GM12891 (cell line): Measurements from ENCODE around the gene SNTG2.

ENCODE experiments used
- PAX5 ChIP-seq: IDR thresholded peaks from 2 replicates; pipeline ENCODE4 v1.6.1; 2011; ENCODE audit warnings: low read length, moderate library complexity, mild to moderate bottlenecking; ENCODE audit not compliant: insufficient read depth, severe bottlenecking
- POLR2A ChIP-seq: IDR thresholded peaks from 2 replicates; pipeline ENCODE4 v1.6.1; 2011; ENCODE audit warnings: low read depth, low read length, control low read depth
- POLR2AphosphoS5 ChIP-seq: IDR thresholded peaks from 2 replicates; pipeline ENCODE4 v1.6.1; 2011; ENCODE audit warnings: low read depth, low read length, control low read depth
- POU2F2 ChIP-seq: IDR thresholded peaks from 2 replicates; pipeline ENCODE4 v1.6.1; 2011; ENCODE audit warnings: low read depth, mild to moderate bottlenecking, control low read depth, low read length, moderate library complexity
- TAF1 ChIP-seq: IDR thresholded peaks from 2 replicates; pipeline ENCODE4 v1.6.1; 2011; ENCODE audit warnings: low read depth, low read length, control low read depth

- TF ChIP-seq POLR2A = no peak
- no peak for TF ChIP-seq POLR2AphosphoS5
- TF ChIP-seq TAF1 = no peak
- TF ChIP-seq PAX5 = no peak
- TF ChIP-seq POU2F2 = no peak
These were observed 218.2 kb downstream of the SNTG2 start for GRCh38 chr2:1168846-1169245.
